CD4-positive, alpha-beta T cell treated with Interleukin-2 at 100 ng/mL for 4 hours (primary cell): ENCODE measurements around the gene IGFBP2.

Experiments
- DNase-seq: peaks from one replicate; pipeline ENCODE4 v3.0.0-alpha.2; 2020; ENCODE audit warnings: low spot score

IGFBP2 gene

DNA sequence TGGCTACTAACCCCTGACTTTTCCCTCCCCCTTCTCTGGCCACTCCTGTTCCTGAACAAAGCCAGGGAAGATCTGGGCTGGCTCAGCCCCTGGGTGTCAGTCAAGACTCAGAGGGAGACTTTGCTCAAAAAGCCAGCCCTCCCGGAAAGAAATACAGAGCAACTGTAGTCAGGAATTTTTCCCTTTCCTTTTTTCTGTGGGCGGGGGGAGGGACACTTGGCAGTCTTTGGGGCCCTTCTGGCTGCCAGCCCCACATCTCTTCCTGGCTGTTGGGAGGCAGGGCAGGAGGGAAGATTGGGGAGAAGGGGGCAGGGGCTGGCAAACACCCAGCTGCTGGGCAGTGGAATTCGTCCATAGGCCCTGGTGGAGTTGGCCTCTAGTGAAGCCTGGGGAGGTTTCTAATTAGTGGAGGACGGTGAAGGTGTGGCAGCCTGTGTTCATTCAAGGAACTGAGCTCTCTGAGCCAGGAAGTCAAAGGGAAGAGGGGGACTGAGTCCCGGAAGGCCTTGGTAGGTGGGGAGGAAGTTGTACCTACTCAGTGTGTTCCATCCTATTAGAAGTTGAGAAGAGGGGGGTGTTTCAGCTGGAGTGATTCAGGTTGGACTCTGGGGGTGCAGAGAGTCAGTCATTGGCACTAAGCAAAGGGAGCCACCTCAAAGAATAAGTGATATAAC is 10.9 kb downstream of the IGFBP2 start:
- no peak for DNase-seq

- DNase-seq: no peak
Measured at GRCh38 chr2:216644842-216645635, 11.8 kb downstream of the IGFBP2 start.

- DNase-seq: no peak
Measured at GRCh38 chr2:216645636-216645950, 12.4 kb downstream of the IGFBP2 start.

GRCh38 chr2:216646116-216646515 is 12.9 kb downstream of the IGFBP2 start:
- no peak for DNase-seq

- DNase-seq: no peak
Measured at GRCh38 chr2:216648105-216648504, 14.9 kb downstream of the IGFBP2 start.

GRCh38 chr2:216649574-216649973 is 16.4 kb downstream of the IGFBP2 start:
- no peak for DNase-seq

DNA sequence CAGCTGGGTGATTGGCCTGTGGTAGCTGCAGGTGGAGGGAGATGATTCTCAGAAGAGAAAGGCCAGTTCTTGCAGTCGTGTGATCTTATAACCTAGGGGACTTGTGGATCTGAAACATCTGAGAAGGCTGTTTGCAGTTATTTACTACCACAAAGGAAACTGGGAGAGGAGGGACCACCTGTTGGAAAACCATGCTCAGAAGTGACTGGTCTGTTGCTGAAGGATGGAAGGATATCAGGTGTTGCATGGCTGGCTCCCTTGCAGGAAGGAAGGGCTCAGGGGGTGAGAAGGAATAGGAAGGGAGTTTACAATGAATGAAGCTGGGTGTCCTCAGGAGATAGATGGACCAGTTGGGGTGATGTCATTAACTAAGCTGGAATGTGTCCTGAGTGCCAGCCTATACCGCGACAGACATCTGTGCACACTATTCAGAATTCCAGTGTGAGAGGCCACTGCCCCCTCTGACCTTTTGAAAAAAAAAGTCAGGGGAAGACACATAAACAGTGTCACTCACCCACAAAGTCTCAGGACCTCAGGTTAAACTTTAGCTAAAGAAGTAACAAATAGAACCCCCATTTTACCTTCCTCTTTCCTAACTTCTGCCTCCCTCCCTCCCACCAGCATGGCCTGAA is 17.5 kb downstream of the IGFBP2 start:
- no peak for DNase-seq

- DNase-seq: no peak
Measured at GRCh38 chr2:216651351-216651881, 18.2 kb downstream of the IGFBP2 start.

DNA sequence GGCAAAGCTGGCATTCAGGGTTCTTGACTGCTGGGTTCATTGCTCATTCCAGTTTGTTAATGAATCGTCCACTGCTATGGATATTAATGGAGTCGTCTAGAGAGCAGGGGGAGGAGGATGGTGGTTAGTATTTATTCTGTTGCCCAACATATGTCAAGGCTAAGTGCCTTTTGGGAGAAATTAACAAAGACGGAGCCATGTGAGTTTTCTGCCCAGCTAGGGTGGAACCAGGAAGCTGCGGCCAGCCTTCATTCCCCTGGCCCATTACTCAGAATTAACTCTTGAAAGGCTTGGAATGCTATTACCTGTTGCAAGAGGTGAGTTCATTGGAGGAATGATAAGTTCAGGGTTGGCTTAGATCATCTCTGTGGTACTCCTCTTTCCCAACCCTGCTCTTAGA is 19.3 kb downstream of the IGFBP2 start:
- no peak for DNase-seq

GRCh38 chr2:216653093-216653799 is 20.0 kb downstream of the IGFBP2 start:
- DNase-seq: no peak

DNA sequence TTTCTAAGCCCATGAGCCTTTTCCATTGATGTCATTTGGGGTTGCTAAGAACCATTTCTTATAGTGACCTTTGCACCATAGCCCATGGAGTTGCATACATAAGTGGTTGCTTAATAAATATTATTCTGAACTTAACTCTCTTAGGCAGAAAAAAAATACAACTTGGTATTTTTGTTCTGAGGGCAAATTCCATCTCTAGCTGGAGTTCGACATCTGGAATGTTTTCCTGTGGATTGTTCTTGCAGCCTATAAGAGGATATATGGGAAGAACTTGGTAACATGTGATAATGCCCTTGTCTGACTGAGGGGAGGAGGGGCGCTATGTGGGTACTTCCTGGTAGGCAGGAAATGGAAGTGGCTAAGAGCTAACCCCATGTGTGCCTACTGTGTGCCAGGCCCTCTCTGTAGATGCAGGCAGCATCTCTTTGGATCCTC is 20.7 kb downstream of the IGFBP2 start:
- DNase-seq: no peak

DNA sequence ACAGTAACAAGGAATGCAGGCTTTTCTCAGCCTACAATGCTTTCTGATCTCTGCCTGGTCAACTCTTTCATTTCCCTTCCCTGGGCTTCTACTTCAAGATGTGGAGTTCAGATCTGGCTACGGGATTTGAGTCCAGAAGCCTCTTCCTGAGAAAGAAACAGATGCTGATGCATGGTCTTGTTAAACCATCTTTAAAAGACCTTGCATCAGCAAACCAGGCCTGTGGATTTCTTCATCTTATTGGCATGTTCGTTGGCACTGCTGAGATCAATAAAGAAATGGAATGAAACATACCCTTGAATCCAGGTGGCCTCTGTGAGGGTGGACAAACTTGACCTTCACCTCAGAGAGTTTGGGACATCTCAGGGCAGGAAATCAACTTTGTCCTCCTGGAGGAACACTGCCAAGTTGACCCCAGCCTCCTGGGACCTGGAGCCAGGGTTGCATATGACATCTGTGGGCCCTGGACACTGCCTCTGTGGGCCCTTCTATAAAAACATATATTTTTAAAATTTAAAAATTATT is 21.4 kb downstream of the IGFBP2 start:
- no peak for DNase-seq

GRCh38 chr2:216657086-216657855 is 24.1 kb downstream of the IGFBP2 start:
- DNase-seq: no peak

DNA sequence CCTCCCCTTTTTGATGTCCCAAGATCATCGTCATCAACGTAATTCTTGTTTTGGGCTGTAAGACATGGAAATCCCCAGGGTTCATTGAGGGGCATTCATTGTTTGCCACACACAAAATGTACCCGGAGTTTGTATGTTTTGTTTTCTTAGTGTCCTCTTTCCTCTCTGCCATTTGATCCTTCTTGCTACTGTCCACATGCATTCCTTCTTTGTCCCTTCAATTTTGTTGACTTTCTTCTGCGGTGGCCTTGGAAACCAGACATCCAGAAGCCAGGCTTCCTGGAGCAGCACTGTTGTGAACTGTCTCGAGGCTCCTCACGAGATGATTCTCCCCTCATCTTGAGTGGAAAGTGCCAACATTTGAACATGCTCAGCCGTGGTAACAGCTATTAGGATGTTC is 24.8 kb downstream of the IGFBP2 start:
- DNase-seq: no peak

- no peak for DNase-seq
Measured at GRCh38 chr2:216658757-216659156, 25.5 kb downstream of the IGFBP2 start.

DNA sequence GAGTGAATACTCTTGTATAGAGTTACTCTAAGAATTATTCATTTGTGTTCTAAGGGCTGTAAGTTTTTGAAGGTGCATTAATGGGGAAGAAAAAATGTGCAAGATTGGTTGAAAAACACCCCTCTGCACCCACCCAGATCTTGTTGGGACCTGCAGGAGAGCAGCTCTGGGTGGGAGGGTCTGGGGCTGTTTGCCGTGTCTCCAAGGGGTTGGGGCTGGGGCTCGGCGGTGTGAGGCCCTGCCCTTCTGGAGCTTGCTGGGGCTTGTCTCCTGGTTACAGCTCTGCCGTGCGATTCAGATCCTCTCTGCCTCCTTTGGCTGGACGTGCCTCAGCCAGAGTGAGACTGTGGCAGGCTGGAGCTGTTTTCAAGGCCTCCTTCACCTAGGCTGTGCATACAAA is 26.1 kb downstream of the IGFBP2 start:
- DNase-seq: no peak

DNA sequence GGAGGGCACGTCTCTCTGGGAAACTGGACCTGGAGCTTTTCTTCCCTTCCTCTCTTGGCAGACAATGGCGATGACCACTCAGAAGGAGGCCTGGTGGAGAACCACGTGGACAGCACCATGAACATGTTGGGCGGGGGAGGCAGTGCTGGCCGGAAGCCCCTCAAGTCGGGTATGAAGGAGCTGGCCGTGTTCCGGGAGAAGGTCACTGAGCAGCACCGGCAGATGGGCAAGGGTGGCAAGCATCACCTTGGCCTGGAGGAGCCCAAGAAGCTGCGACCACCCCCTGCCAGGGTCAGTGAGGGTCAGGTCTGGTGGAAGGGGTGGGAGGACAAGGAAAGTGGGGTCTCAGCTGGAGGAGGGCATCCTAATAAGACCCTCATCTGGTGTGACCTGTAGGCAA is 27.3 kb downstream of the IGFBP2 start:
- DNase-seq: no peak

DNA sequence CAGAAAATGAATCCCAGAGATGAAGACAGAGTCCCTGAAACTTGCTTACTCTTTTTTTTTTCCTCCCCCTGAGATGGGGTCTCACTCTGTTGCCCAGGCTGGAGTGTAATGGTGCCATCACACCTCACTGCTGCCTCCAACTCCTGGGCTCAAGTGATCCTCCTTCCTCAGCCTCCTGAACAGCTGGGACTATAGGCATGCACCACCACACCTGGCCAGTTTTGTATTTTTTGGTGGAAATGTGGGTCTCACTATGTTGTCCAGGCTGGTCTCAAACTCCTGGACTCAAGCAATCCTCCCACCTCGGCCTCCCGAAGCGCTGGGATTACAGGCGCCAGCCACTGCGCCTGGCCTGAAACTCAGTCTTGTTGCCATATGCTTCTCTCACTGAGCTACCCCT is 27.8 kb downstream of the IGFBP2 start:
- DNase-seq: no peak

DNA sequence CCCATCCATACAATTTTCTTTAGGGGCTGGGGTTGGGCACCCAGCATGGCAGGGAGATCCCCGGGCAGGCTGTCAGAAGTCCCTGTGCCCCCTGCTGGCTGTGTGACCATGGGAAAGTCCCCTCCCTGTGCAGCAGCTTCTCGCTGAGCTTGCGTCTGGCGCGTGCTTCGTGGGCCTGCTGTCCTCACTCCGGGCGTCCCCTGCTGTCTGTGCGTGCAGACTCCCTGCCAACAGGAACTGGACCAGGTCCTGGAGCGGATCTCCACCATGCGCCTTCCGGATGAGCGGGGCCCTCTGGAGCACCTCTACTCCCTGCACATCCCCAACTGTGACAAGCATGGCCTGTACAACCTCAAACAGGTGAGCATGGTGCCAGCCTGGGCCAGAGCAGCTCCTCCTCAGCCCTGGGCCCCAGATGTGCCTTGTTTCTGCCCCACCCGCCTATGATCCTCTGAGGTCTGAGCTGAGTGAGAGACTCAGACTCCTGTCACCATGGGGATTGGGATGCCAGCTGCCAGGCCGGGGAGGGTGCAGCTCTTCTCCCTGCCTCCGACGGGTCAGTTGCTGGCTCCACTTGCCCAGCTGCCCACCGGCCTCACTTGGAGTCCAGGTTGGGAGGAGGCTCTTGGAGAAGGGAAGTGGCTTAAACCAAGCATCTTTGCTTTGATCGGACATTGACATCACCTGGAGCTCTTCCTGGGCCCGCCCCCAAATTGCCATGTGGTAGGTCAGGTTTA is 28.6 kb downstream of the IGFBP2 start:
- no peak for DNase-seq

GRCh38 chr2:216663106-216663505 is 29.9 kb downstream of the IGFBP2 start:
- DNase-seq: no peak

DNA sequence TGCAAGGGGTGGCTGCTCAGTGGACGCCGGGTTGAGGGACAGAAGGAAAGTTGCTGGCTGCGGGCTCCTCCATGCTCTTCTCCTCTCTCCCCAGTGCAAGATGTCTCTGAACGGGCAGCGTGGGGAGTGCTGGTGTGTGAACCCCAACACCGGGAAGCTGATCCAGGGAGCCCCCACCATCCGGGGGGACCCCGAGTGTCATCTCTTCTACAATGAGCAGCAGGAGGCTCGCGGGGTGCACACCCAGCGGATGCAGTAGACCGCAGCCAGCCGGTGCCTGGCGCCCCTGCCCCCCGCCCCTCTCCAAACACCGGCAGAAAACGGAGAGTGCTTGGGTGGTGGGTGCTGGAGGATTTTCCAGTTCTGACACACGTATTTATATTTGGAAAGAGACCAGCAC is 30.6 kb downstream of the IGFBP2 start:
- DNase-seq: no peak
